Body of pancreas (tissue), 4 donors: ENCODE results near the gene FAM174B.

Experiments used
- CTCF ChIP-seq, 7 experiments: fragments of 450-650 bp in 4 of 7; fragments of 200-600 bp in 3 of 7; sonication (generic) in 3 of 7; IDR thresholded peaks; one replicate each; pipeline ENCODE4 v1.5.1; 2016 to 2019; ENCODE audit warnings: antibody characterized with exemption in 7 of 7
- POLR2A ChIP-seq, 3 donors: fragments of 450-650 bp; IDR thresholded peaks; one replicate each; pipeline ENCODE4 v1.6.1; 2016; ENCODE audit warnings: antibody characterized with exemption in 3 of 3, mild to moderate bottlenecking in 2 of 3

GRCh38 chr15:92654662-92655061 lies 913 bp downstream of the FAM174B start:
- TF ChIP-seq CTCF (IDR thresholded peaks at IDR 0.05) (no peak), POLR2A (IDR thresholded peaks at IDR 0.05) (no peak)
